Colonic mucosa (tissue), 4 donors: ENCODE measurements around the gene FHIT. TPM values are rescaled to one million over a fixed set of nuclear protein-coding genes. Genes with fewer than 3 reads are reported as not detected.

ENCODE experiments used
- DNase-seq: peaks from one replicate; pipeline ENCODE4 v3.0.0-alpha.2; 2020
- H3K27ac ChIP-seq: fragments of 200-600 bp; one replicate; pipeline ENCODE4 v1.8.0; 2021
- H3K27me3 ChIP-seq: fragments of 200-600 bp; one replicate; pipeline ENCODE4 v1.8.0; 2021
- H3K36me3 ChIP-seq: fragments of 200-600 bp; one replicate; pipeline ENCODE4 v1.8.0; 2021
- H3K4me1 ChIP-seq: fragments of 200-600 bp; one replicate; pipeline ENCODE4 v1.8.0; 2021; ENCODE audit warnings: mild to moderate bottlenecking
- H3K4me3 ChIP-seq: fragments of 200-600 bp; one replicate; pipeline ENCODE4 v1.8.0; 2021
- H3K9ac ChIP-seq, 2 donors: one replicate each; pipeline ENCODE4 v1.7.0; 2013; ENCODE audit warnings: control low read depth in 2 of 2, low read depth in 2 of 2, low read length in 2 of 2
- H3K9me3 ChIP-seq: fragments of 200-600 bp; one replicate; pipeline ENCODE4 v1.8.0; 2021
- intact Hi-C: fragments of 100-400 bp; cut with DNase I; formaldehyde crosslinking; loops from one replicate; pipeline ENCODE4 v1.14.1; 2022
- total RNA-seq, 2 donors: library from RNA; stranded (reverse); fragmentation: NEBNext Ultra II Directional in 1 of 2; extraction: Animal tissue kit (Norgen Biotek cat#: 25700) in 1 of 2; gene quantifications; one replicate each; pipeline ENCODE4 v1.2.1, GENCODE V29; 2021
- TF ChIP-seq, protein P1 (sequence below): fragments of 200-600 bp; IDR thresholded peaks from one replicate; pipeline ENCODE4 v1.8.0; 2022; ENCODE audit warnings: antibody characterized with exemption, mild to moderate bottlenecking
- donor health status: healthy.
- donor health status: DM: no; HTN: no; CAD: no.
- donor health status: DM: no; HTN: no; CAD: no.

The FHIT gene
- total RNA-seq, 2 donors from 2014 or later: 7.7 to 9.4 TPM

GRCh38 chr3:60090548-60090947, 1160.7 kb downstream of the FHIT start:
- no peaks in the 10 kb centered on the region for H3K27me3 ChIP-seq
- no peaks in the 10 kb centered on the region for H3K9me3 ChIP-seq
- intact Hi-C loops: no loop called here
- H3K9ac ChIP-seq: no peak overlapping the region
- no peak for DNase-seq
- H3K27ac ChIP-seq: no peak overlapping the region
- no peaks in the 10 kb centered on the region for H3K36me3 ChIP-seq
- TF ChIP-seq, protein P1, sequence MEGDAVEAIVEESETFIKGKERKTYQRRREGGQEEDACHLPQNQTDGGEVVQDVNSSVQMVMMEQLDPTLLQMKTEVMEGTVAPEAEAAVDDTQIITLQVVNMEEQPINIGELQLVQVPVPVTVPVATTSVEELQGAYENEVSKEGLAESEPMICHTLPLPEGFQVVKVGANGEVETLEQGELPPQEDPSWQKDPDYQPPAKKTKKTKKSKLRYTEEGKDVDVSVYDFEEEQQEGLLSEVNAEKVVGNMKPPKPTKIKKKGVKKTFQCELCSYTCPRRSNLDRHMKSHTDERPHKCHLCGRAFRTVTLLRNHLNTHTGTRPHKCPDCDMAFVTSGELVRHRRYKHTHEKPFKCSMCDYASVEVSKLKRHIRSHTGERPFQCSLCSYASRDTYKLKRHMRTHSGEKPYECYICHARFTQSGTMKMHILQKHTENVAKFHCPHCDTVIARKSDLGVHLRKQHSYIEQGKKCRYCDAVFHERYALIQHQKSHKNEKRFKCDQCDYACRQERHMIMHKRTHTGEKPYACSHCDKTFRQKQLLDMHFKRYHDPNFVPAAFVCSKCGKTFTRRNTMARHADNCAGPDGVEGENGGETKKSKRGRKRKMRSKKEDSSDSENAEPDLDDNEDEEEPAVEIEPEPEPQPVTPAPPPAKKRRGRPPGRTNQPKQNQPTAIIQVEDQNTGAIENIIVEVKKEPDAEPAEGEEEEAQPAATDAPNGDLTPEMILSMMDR: no peak
- no peaks in the 10 kb centered on the region for H3K4me1 ChIP-seq
- no peak overlapping the region for H3K4me3 ChIP-seq

DNA sequence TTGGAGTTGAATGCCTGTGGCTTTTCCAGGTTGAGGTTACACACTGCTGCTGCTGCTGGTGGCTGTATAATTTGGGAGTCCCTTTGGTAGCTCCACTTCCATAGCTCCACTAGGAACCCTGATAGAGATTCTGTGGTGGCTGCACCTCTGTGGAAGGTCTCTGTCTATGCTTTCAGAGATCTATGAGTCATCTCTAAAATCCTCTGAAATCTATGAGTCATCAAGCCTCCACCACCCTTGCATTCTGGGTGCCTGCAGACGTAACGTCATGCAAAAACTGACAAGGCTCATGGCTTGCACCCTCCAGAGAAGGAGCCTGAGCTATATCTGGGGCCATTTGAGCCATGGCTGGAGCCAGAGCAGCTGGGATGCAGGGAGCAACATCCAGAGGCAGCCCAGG, 1164.4 kb downstream of the FHIT start:
- H3K9me3 ChIP-seq: no peaks in the 10 kb centered on the region
- intact Hi-C loops: no loop called here
- TF ChIP-seq, protein P1: no peak
- DNase-seq: no peak
- no peaks in the 10 kb centered on the region for H3K4me1 ChIP-seq
- no peak overlapping the region for H3K9ac ChIP-seq
- no peak overlapping the region for H3K27ac ChIP-seq
- H3K36me3 ChIP-seq: no peaks in the 10 kb centered on the region
- H3K27me3 ChIP-seq: no peaks in the 10 kb centered on the region
- H3K4me3 ChIP-seq: no peak overlapping the region

- H3K4me3 ChIP-seq: no peak overlapping the region
- DNase-seq: no peak
- H3K9ac ChIP-seq: no peak overlapping the region
- no peaks in the 10 kb centered on the region for H3K36me3 ChIP-seq
- no peaks in the 10 kb centered on the region for H3K9me3 ChIP-seq
- intact Hi-C loops: no loop called here
- no peaks in the 10 kb centered on the region for H3K27me3 ChIP-seq
- no peak overlapping the region for H3K27ac ChIP-seq
- H3K4me1 ChIP-seq: no peaks in the 10 kb centered on the region
- TF ChIP-seq, protein P1: no peak
Observed at GRCh38 chr3:60085649-60086048, 1165.6 kb downstream of the FHIT start.

DNA sequence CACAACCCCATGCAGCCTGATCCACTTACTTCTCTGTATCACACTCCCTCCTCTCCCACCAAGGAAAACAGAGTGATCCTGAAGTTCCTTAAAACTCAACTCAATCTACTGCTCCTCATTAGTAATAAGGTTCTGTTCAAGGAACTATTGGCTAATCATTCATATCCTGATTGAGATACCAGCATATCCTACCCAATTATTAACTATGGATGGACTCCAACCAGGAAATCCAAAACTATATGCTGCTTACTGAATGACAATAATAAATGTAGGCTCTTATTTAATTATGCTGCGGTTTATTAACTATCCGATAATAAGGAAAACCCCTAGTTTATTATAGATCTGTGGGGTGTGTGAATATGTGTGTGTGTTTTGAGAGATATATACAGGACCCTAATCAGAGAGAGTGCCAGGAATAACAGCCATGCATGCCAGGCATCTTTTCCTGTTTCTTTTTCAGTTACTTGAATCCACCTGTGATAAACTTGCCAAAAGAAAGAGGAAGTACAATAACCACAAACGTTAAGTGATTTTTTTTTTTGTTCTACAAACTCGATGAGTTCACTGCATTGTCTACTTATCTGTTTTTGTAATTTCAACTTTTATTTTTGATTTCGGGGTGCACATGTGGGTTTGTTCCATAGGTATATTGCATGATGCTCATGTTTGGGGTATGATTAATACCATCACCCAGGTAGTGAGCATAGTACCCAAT, 1169.7 kb downstream of the FHIT start:
- no peaks in the 10 kb centered on the region for H3K4me1 ChIP-seq
- H3K4me3 ChIP-seq: no peak overlapping the region
- no peak overlapping the region for H3K27ac ChIP-seq
- H3K27me3 ChIP-seq: no peaks in the 10 kb centered on the region
- TF ChIP-seq, protein P1: no peak
- intact Hi-C loops: no loop called here
- H3K9ac ChIP-seq: no peak overlapping the region
- DNase-seq: no peak
- H3K9me3 ChIP-seq: no peaks in the 10 kb centered on the region
- no peaks in the 10 kb centered on the region for H3K36me3 ChIP-seq

DNA sequence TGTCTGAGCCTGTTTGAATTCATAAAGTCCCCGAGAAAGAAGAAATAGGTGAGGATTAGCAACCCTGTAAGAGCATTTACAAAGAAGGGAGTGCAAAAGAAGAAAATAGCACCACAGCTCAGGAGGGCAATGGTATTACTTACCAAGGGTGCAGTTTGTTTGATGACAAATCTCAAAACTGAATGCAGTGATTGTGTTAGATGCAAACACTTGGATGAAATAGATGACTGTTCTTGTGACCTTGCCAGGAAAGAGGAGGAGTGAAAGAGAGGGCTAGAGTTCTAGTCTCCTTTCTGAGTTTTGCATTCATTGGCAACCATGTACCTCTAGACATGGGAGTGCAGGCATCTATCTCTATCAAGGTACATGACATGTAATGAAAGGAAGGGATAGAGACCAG, 1170.6 kb downstream of the FHIT start:
- Histone ChIP-seq H3K27me3 (no peaks in the 10 kb centered on the region), H3K27ac (no peak overlapping the region), H3K4me1 (no peaks in the 10 kb centered on the region), H3K4me3 (no peak overlapping the region), H3K36me3 (no peaks in the 10 kb centered on the region), H3K9me3 (no peaks in the 10 kb centered on the region), H3K9ac (no peak overlapping the region)
- TF ChIP-seq, protein P1: no peak
- intact Hi-C loops: no loop called here
- DNase-seq: no peak
